Endothelial cell (in vitro differentiated cells): ENCODE results near the gene GIPC1. TPM values are rescaled to one million over a fixed set of nuclear protein-coding genes. Genes with fewer than 3 reads are reported as not detected.
A peak's percentile ranks its signal among the peaks of the same experiment; 100 is the strongest.

Experiments
- DNase-seq: peaks from one replicate; pipeline ENCODE4 v3.0.0; 2021; ENCODE audit warnings: low spot score
- H3K27ac Mint-ChIP-seq: one replicate; pipeline ENCODE4 v1.8.0; 2021; ENCODE audit warnings: mixed read lengths, inconsistent platforms; ENCODE audit not compliant: unreplicated experiment
- H3K27me3 Mint-ChIP-seq: one replicate; pipeline ENCODE4 v1.8.0; 2021; ENCODE audit warnings: mild to moderate bottlenecking, moderate library complexity, mixed read lengths, inconsistent platforms; ENCODE audit not compliant: unreplicated experiment
- H3K36me3 Mint-ChIP-seq: one replicate; pipeline ENCODE4 v1.8.0; 2021; ENCODE audit warnings: mild to moderate bottlenecking, low read depth, mixed read lengths, inconsistent platforms; ENCODE audit not compliant: unreplicated experiment
- H3K4me1 Mint-ChIP-seq: one replicate; pipeline ENCODE4 v1.8.0; 2021; ENCODE audit warnings: mild to moderate bottlenecking, mixed read lengths, inconsistent platforms; ENCODE audit not compliant: unreplicated experiment
- H3K4me3 Mint-ChIP-seq: one replicate; pipeline ENCODE4 v1.8.0; 2021; ENCODE audit warnings: mild to moderate bottlenecking, mixed read lengths, inconsistent platforms; ENCODE audit not compliant: unreplicated experiment
- H3K9me3 Mint-ChIP-seq: one replicate; pipeline ENCODE4 v1.8.0; 2021; ENCODE audit warnings: mixed read lengths, inconsistent platforms; ENCODE audit not compliant: unreplicated experiment
- CTCF ChIP-seq: fragments of 200-600 bp; sonication (generic); IDR thresholded peaks from one replicate; pipeline ENCODE4 v1.5.0; 2021; ENCODE audit warnings: antibody characterized with exemption; ENCODE audit not compliant: unreplicated experiment
- total RNA-seq: library from RNA; stranded (reverse); fragmentation: NEBNext Ultra II Directional; extraction: Animal tissue kit (Norgen Biotek cat#: 25700); gene quantifications from one replicate; pipeline ENCODE4 v1.2.1, GENCODE V29; 2021; ENCODE audit not compliant: unreplicated experiment

GIPC1 gene
- total RNA-seq, 1 donor from 2014 or later: 106 TPM

GRCh38 chr19:14494910-14495671 lies 836 bp downstream of the GIPC1 start:
- peaks cover 16% of the 10 kb centered on the region for H3K36me3 Mint-ChIP-seq
- peaks cover 20% of the 10 kb centered on the region for H3K4me1 Mint-ChIP-seq
- peak overlapping the region; percentile 94 for H3K4me3 Mint-ChIP-seq
- no peak for TF ChIP-seq CTCF
- peaks cover 5% of the 10 kb centered on the region for H3K27me3 Mint-ChIP-seq
- peak overlapping the region; percentile 86 for H3K27ac Mint-ChIP-seq
- no peaks in the 10 kb centered on the region for H3K9me3 Mint-ChIP-seq
- DNase-seq: no peak

- Mint-ChIP-seq H3K27me3 (peaks cover 5% of the 10 kb centered on the region), H3K27ac (peak overlapping the region; percentile 86)
Measured at GRCh38 chr19:14494411-14494810, 1.5 kb downstream of the GIPC1 start.

DNA sequence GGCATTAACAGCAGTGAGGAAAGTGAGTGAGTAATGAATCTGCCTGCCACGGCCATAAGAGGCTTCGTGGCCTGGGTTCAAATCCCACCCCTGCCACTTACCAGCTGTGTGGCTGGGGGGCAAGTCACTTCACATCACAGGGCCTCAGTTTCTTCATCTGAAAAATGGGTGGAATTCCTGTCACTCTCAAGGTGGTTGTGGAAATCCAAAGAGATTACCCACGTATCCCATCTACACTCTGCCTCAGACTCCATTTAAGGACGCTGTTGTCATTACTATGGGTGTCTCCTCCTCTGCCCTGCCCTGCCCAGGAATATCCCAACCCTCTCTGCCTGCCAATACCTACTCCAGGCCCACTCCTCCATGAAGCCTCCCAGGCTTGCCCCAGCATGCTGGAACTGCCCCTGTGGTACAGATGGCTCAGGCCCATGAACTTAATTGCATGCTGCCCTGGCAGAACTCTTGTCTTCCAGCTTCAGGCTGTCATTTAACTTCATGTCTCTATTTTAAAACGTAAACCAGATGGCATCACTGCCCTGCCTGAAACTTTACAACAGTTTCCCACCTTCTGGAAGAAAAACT lies 3.1 kb downstream of the GIPC1 start:
- peaks cover 26% of the 10 kb centered on the region for H3K36me3 Mint-ChIP-seq
- no peak for DNase-seq
- peaks cover 20% of the 10 kb centered on the region for H3K4me1 Mint-ChIP-seq
- H3K4me3 Mint-ChIP-seq: no peak overlapping the region
- peak overlapping the region; percentile 11 for H3K27ac Mint-ChIP-seq
- TF ChIP-seq CTCF: no peak
- no peaks in the 10 kb centered on the region for H3K9me3 Mint-ChIP-seq
- H3K27me3 Mint-ChIP-seq: peaks cover 5% of the 10 kb centered on the region

More at GRCh38 chr19:14494411-14494810, 1.5 kb downstream of the GIPC1 start:
- no peak for DNase-seq
- Mint-ChIP-seq H3K9me3 (no peaks in the 10 kb centered on the region), H3K4me1 (peaks cover 20% of the 10 kb centered on the region), H3K36me3 (peaks cover 22% of the 10 kb centered on the region), H3K4me3 (peak overlapping the region; percentile 88)
- no peak for TF ChIP-seq CTCF

DNA sequence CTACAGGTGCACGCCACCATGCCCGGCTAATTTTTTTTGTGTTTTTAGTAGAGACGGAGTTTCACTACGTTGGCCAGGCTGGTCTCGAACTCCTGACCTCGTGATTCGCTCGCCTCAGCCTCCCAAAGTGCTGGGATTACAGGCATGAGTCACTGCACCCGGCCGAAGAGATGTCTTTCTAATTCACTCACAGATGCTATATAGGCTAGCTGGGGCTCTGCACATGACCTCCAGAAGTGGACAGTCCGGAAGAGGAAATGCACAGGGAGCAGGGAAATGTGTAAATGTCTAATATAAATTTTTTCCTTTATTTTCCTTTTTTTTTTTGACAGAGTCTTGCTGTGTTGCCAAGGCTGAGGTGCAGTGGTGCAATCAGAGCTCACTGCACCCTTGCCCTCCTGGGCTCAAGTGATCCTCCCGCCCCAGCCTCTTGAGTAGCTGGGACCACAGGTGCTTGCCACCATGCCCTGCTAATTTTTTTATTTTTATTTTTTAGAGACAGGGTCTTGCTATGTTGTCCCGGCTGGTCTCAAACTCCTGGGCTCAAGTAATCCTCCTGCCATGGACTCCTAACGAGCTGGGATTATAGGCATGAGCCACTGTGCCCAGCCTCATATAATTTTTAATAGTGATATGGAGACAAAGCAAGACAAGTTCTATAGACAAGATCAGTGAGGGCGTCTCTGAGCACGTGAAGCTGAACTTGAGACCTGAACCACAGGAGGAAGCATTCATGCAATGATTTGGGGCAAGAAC lies 8.4 kb downstream of the GIPC1 start:
- peaks cover 2% of the 10 kb centered on the region for H3K4me1 Mint-ChIP-seq
- H3K9me3 Mint-ChIP-seq: no peaks in the 10 kb centered on the region
- no peak overlapping the region for H3K4me3 Mint-ChIP-seq
- DNase-seq: no peak
- H3K27me3 Mint-ChIP-seq: no peaks in the 10 kb centered on the region
- H3K36me3 Mint-ChIP-seq: peaks cover 24% of the 10 kb centered on the region
- H3K27ac Mint-ChIP-seq: no peak overlapping the region
- no peak for TF ChIP-seq CTCF
